ENCODE data around the gene CLSTN2.

The CLSTN2 gene

GRCh38 chr3:140068494-140069017, 133.6 kb downstream of the CLSTN2 start:
- TF ChIP-seq CTCF (IDR thresholded peaks at IDR 0.05), result no peak
- Histone ChIP-seq H3K27me3 (no peaks in the 10 kb centered on the region), H3K4me3 (no peak overlapping the region), H3K4me1 (no peaks in the 10 kb centered on the region), H3K27ac (no peak overlapping the region), H3K9me3 (no peaks in the 10 kb centered on the region), H3K36me3 (no peaks in the 10 kb centered on the region)
- DNase-seq, result no peak
- intact Hi-C loops (cut with DNase I; ENCODE audit: low total_unique reads), result no loop called here

- intact Hi-C loops (cut with DNase I; ENCODE audit: low total_unique reads), result no loop called here
- TF ChIP-seq CTCF (IDR thresholded peaks at IDR 0.05), result no peak
- Histone ChIP-seq H3K4me3 (no peak overlapping the region), H3K9me3 (no peaks in the 10 kb centered on the region), H3K27ac (no peak overlapping the region), H3K36me3 (no peaks in the 10 kb centered on the region), H3K27me3 (no peaks in the 10 kb centered on the region), H3K4me1 (no peaks in the 10 kb centered on the region)
- no peak for DNase-seq
These were observed 138.5 kb downstream of the CLSTN2 start for GRCh38 chr3:140073278-140074045.

GRCh38 chr3:140076552-140076951, 141.6 kb downstream of the CLSTN2 start:
- no peak overlapping the region for H3K4me3 ChIP-seq
- H3K27ac ChIP-seq, result no peak overlapping the region
- TF ChIP-seq CTCF (IDR thresholded peaks at IDR 0.05), result no peak
- no peaks in the 10 kb centered on the region for H3K4me1 ChIP-seq
- intact Hi-C loops (cut with DNase I; ENCODE audit: low total_unique reads), result no loop called here
- H3K27me3 ChIP-seq, result no peaks in the 10 kb centered on the region
- no peaks in the 10 kb centered on the region for H3K9me3 ChIP-seq
- H3K36me3 ChIP-seq, result no peaks in the 10 kb centered on the region
- no peak for DNase-seq

GRCh38 chr3:140077406-140077805, 142.4 kb downstream of the CLSTN2 start:
- H3K4me1 ChIP-seq, result no peaks in the 10 kb centered on the region
- no peak overlapping the region for H3K4me3 ChIP-seq
- no peaks in the 10 kb centered on the region for H3K27me3 ChIP-seq
- TF ChIP-seq CTCF (IDR thresholded peaks at IDR 0.05), result no peak
- DNase-seq, result no peak
- H3K27ac ChIP-seq, result no peak overlapping the region
- intact Hi-C loops (cut with DNase I; ENCODE audit: low total_unique reads), result no loop called here
- no peaks in the 10 kb centered on the region for H3K36me3 ChIP-seq
- H3K9me3 ChIP-seq, result no peaks in the 10 kb centered on the region

GRCh38 chr3:140078343-140078742, 143.4 kb downstream of the CLSTN2 start:
- DNase-seq, result no peak
- Histone ChIP-seq H3K4me3 (no peak overlapping the region), H3K27ac (no peak overlapping the region), H3K4me1 (no peaks in the 10 kb centered on the region), H3K27me3 (no peaks in the 10 kb centered on the region), H3K36me3 (no peaks in the 10 kb centered on the region), H3K9me3 (no peaks in the 10 kb centered on the region)
- no peak for TF ChIP-seq CTCF (IDR thresholded peaks at IDR 0.05)
- intact Hi-C loops (cut with DNase I; ENCODE audit: low total_unique reads), result no loop called here

Data from tibial artery (tissue), 4 donors.